HG03108 (cell line): Measurements from ENCODE around the gene CSRNP3.

Experiments used
- ATAC-seq: cut with Tn5 transposase; IDR thresholded peaks from one replicate; pipeline ENCODE4 v1.9.1; 2021; ENCODE audit warnings: moderate library complexity; ENCODE audit not compliant: unreplicated experiment

The CSRNP3 gene

GRCh38 chr2:165469417-165469816 is at the start of gene CSRNP3:
Gene CSRNP3 (plus strand): TSS chr2:165469698. CDS start chr2:165595066, 125,368 bp downstream.
- ATAC-seq: no peak

GRCh38 chr2:165420231-165420630 is 49.3 kb upstream of the CSRNP3 start:
- no peak for ATAC-seq

DNA sequence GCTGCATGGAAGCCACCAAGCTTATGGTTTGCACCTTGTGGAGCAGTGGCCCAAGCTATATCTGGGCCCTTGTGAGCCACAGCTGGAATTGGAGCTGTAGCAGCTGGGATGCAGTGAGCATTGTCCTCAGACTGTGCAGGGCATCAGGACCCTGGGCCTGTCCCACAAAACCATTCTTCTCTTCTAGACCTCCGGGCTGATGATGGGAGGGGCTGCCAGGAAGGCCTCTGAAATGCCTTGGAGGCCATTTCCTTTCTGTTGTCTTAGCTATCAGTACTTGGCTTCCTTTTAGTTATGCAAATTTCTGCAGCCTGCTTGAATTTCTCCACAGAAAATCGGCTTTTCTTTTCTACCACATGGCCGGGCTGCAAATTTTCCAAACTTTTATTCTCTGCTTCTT is 46.4 kb upstream of the CSRNP3 start:
- no peak for ATAC-seq

DNA sequence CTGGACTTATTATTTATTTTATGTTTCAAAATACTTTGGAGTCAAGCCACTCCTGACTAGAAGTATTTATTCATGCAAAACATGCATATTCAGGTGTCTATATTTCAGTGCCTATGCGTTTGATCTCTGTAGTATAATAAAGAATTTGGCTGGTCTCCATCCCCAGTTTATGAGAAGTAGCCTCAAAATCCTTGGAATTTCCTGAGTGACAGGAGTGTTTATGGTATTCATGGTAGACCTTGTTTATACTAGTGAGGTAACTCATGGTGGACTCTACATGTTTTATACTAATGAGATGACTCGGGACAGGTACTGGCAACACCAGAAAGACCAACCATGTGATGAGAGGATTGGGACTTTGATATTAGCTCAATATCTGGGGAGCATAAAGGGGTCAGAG is 43.9 kb upstream of the CSRNP3 start:
- no peak for ATAC-seq

DNA sequence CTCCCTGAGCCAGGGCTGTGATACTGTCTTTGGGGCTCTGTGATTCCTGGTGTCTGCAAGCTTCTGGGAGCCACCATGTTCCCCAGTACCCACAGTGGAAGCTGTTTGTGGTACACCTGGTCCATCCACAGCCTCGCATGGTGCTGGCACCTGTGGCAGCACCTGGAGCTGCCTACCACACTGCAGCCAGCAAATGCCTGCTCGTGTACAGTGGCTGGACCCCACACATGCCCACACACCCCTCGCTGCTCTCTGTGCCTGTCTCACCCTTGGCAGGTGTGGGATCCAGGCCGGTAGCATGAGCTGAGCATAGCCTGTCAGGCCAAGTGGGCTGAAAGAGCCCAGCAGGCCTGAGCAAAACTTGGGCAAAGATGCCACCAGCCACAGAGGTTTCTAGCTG is 41.8 kb upstream of the CSRNP3 start:
- ATAC-seq: no peak

DNA sequence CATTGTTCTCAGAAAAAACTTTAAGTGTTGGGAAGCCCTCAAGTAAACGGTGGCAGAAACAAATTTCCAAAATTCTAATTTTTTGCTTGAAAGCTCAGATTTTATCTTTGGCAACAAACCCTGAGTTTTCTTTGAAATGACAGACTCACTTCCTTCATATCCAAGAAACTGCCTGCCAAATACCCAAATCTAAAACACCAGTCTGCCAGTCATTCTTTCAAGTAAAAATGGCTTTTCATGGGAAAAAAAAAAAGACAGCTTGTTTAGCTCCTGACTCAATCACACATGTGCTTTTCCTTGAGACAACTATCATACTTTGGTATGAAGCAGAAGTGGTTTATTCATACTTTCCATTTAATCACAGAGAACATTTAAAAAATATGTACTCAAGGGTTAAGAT is 40.6 kb upstream of the CSRNP3 start:
- no peak for ATAC-seq

GRCh38 chr2:165431014-165431413 is 38.5 kb upstream of the CSRNP3 start:
- no peak for ATAC-seq

DNA sequence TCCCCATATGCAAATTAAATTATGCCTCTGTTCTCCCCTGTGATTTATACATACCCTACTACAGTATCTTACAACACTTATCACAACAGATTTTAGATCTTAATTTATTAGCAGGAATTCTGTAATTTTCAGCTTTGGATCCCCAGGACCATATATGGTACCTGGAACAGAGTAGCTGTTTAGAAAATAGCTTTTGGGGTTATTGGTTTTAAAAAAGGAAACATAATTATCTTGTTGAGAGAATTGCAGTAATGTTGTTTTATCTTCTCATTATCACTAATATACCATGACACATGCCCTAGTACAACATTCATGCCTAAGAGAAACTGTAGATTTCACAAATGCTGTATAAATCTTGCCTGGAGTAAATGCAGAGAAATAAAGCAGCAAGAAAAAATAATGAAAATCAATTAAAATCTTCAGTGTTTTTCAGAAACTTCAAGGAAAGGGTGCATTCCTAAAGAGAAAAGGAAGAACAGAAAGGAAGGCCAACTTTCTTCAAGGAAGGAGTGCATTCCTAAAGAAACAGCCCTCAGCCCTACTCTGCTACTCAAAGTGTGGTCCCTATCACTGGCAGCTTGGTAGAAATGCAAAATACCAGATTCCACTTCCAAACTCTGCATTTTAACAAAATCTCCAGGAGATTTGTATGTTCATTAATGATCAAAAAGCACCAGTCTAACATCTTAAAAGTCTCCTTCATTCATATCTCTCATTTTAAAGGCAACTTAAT is 37.1 kb upstream of the CSRNP3 start:
- no peak for ATAC-seq

- no peak for ATAC-seq
Measured at GRCh38 chr2:165434865-165435496, 34.5 kb upstream of the CSRNP3 start.

- no peak for ATAC-seq
Measured at GRCh38 chr2:165435611-165436010, 33.9 kb upstream of the CSRNP3 start.

- no peak for ATAC-seq
Measured at GRCh38 chr2:165436559-165436958, 32.9 kb upstream of the CSRNP3 start.

- ATAC-seq: no peak
Measured at GRCh38 chr2:165440367-165440766, 29.1 kb upstream of the CSRNP3 start.

- ATAC-seq: no peak
Measured at GRCh38 chr2:165443511-165443910, 26.0 kb upstream of the CSRNP3 start.

- no peak for ATAC-seq
Measured at GRCh38 chr2:165448406-165448805, 21.1 kb upstream of the CSRNP3 start.

DNA sequence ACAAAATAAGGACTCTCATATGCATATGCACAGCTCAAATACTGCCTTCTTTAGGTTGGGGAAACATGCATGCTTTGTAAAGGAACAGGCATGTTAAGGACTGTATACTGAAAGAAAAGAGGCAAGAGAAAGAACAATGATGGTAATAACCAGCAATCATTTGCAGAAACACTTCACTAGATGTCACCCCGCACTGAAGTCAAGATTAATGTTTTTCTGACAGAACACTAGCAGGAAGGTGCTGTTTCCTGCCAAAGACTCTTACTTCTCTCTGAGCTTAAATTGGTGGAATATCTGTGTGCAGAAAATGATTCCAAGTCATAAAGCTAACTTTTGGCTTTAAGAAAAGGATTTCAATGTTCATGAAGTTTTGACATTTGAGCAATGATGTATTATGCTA is 19.3 kb upstream of the CSRNP3 start:
- no peak for ATAC-seq

DNA sequence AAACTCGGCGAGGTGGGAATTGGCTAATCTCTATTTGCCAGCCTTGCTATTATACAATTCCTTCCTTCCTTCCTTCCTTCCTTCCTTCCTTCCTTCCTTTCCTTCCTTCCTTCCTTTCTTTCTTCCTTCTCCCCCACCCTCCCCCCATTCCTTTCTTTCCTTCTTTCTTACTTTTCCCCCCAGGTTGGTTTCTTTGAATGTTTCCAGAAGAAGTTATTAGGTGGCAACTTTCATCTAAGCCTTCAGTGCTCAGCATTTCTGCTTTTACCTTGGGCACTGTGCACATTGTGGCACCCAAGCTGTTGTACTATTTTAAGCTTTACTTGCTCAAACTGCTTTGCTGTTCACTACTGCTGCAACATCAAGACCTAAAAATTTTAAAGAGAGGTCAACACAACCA is 17.2 kb upstream of the CSRNP3 start:
- no peak for ATAC-seq

- ATAC-seq: no peak
Measured at GRCh38 chr2:165453561-165454094, 15.9 kb upstream of the CSRNP3 start.

- no peak for ATAC-seq
Measured at GRCh38 chr2:165454905-165455304, 14.6 kb upstream of the CSRNP3 start.

- no peak for ATAC-seq
Measured at GRCh38 chr2:165456027-165456426, 13.5 kb upstream of the CSRNP3 start.

GRCh38 chr2:165462443-165462842 is 7.1 kb upstream of the CSRNP3 start:
- ATAC-seq: no peak

GRCh38 chr2:165466386-165466785 is 3.1 kb upstream of the CSRNP3 start:
- no peak for ATAC-seq

- ATAC-seq: no peak
Measured at GRCh38 chr2:165467921-165468320, 1.6 kb upstream of the CSRNP3 start.
